Measurements from ENCODE around the gene ERCC3.
A peak's percentile ranks its signal among the peaks of the same experiment; 100 is the strongest.
"Not testable (repeated sequence)": the region's sequence is repeated elsewhere in the genome, so short reads cannot be mapped to it uniquely, and the experiment has no call there.

Gene ERCC3

GRCh38 chr2:127283275-127283674 lies 10.7 kb downstream of the ERCC3 start:
- in situ Hi-C loops (cut with MboI; ENCODE audit: low pct_unique_long_range_greater_than_20kb, low sequenced_read_pairs) = no loop called here

GRCh38 chr2:127280693-127281092 lies 13.3 kb downstream of the ERCC3 start:
- in situ Hi-C loops (cut with MboI; ENCODE audit: low pct_unique_long_range_greater_than_20kb, low sequenced_read_pairs) = no loop called here
- no peak for DNase-seq

More at GRCh38 chr2:127283275-127283674, 10.7 kb downstream of the ERCC3 start:
- no peak for DNase-seq

GRCh38 chr2:127279781-127280180 lies 14.2 kb downstream of the ERCC3 start:
- in situ Hi-C loops (cut with MboI; ENCODE audit: low pct_unique_long_range_greater_than_20kb, low sequenced_read_pairs) = no loop called here
- no peak for DNase-seq

- no peak for DNase-seq
- in situ Hi-C loops (cut with MboI; ENCODE audit: low pct_unique_long_range_greater_than_20kb, low sequenced_read_pairs) = no loop called here
These were observed 15.0 kb downstream of the ERCC3 start for GRCh38 chr2:127278959-127279358.

DNA sequence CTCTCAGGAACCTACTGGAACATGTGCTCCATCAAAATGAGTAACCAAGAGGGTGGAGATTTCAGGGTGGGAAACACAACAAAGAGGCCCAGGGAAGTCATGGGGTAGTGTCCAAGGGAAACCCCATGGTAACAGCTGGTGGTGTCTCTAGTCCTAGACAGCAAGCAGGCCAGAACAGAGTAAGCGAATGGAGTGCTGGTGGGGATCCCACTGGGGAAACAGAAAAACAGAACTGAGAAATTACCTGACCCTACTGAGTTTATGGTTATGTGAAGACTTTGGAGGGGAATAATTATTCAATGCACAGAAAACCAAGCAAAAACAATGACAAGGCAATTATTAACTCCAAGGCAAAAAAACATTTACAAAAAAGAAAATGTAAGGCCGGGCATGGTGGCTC lies 16.9 kb downstream of the ERCC3 start:
- in situ Hi-C loops (cut with MboI; ENCODE audit: low pct_unique_long_range_greater_than_20kb, low sequenced_read_pairs) = no loop called here
- no peak for DNase-seq

- in situ Hi-C loops (cut with MboI; ENCODE audit: low pct_unique_long_range_greater_than_20kb, low sequenced_read_pairs) = no loop called here
- DNase-seq = no peak
These were observed 18.2 kb downstream of the ERCC3 start for GRCh38 chr2:127275789-127276188.

DNA sequence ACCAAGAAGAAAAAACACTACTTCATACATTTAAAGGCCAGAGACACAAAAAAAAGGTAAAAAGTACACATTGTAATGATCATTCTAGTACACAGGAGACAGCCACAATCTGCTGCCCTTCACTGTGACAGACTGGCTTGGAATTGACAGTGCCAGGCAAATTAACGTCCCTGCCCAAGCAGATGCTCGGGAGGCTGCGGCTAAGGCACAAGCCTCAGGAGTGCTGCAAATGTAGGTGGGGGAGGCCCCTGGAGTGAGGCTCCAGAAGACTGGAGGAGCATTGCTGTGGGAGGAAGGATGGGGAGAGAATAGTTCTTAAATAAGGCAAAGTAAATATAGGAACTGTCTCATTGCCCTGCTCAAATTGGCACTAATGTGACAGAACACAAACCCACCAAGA lies 18.6 kb downstream of the ERCC3 start:
- DNase-seq = no peak
- in situ Hi-C loops (cut with MboI; ENCODE audit: low pct_unique_long_range_greater_than_20kb, low sequenced_read_pairs) = no loop called here

- no peak for DNase-seq
- in situ Hi-C loops (cut with MboI; ENCODE audit: low pct_unique_long_range_greater_than_20kb, low sequenced_read_pairs) = no loop called here
These were observed 23.3 kb downstream of the ERCC3 start for GRCh38 chr2:127270663-127271062.

DNA sequence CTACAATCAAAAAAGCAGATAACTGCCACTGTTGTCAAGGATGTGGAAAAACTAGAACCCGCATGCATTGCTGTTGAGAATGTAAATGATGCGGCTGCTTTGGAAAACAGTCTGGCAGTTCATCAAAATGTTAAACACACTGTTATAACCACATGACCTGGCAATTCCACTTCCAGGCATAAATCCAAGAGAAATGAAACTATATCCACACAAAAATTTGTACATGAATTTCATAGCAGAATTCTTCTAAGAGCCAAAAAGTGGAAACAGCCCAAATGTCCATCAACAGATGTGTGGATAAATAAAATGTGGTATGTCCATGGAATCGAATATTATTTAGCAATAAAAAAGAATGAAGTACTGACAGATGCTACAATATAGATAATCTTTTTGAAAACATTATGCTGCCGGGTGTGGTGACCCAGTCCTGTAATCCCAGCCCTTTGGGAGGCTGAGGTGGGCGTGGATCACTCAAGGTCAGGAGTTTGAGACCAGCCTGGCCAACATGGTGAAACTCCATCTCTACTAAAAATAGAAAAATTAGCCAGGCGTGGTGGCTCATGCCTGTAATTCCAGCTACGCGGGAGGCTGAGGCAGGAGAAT lies 32.0 kb downstream of the ERCC3 start:
- DNase-seq = no peak
- in situ Hi-C loops (cut with MboI; ENCODE audit: low pct_unique_long_range_greater_than_20kb, low sequenced_read_pairs) = no loop called here

DNA sequence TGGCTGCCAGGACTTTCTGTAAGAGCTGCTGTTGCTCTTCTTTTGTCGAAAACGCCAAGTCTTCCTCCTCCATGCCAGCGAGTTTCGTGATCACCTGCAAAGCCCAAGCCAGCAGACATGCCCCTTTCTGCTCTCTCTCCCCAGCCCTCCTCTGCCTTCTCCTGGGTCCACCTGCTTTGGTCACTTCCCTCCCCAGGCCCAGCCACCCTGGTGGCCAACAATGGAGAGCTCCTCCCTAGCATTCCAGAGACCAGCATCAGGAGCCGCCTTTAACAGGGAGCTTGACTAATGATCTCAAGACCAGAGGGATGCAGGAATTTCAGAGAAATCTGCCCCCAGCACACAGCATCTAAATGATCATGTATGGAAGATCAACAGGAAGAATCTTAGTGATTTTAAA lies 34.6 kb downstream of the ERCC3 start:
- in situ Hi-C loops (cut with MboI; ENCODE audit: low pct_unique_long_range_greater_than_20kb, low sequenced_read_pairs) = no loop called here

GRCh38 chr2:127256866-127257265 lies 37.1 kb downstream of the ERCC3 start:
- in situ Hi-C loops (cut with MboI; ENCODE audit: low pct_unique_long_range_greater_than_20kb, low sequenced_read_pairs) = no loop called here
- DNase-seq = no peak

More for the DNA sequence above, 34.6 kb downstream of the ERCC3 start:
- DNase-seq = no peak

DNA sequence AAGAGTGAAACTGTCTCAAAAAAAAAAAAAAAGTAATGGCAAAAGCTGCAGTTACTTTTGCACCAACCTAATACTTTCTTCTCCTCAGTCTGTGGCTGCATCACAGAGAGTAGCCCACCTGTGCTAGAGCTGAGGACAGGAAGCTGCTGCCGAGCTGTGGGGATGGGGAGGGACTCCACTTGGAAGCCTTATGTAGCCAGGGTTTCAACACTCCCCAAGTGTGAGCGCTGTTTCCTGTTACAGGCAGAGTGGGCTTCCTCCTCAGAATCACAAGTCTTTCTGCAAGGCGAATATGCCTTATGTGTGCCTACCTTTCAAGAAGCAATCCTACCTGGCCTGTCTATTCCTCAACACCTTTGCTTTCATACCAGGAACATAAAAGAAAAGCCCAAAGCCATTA lies 37.6 kb downstream of the ERCC3 start:
- in situ Hi-C loops (cut with MboI; ENCODE audit: low pct_unique_long_range_greater_than_20kb, low sequenced_read_pairs) = no loop called here
- no peak for DNase-seq

GRCh38 chr2:127255721-127256120 lies 38.2 kb downstream of the ERCC3 start:
- in situ Hi-C loops (cut with MboI; ENCODE audit: low pct_unique_long_range_greater_than_20kb, low sequenced_read_pairs) = no loop called here
- DNase-seq = no peak

DNA sequence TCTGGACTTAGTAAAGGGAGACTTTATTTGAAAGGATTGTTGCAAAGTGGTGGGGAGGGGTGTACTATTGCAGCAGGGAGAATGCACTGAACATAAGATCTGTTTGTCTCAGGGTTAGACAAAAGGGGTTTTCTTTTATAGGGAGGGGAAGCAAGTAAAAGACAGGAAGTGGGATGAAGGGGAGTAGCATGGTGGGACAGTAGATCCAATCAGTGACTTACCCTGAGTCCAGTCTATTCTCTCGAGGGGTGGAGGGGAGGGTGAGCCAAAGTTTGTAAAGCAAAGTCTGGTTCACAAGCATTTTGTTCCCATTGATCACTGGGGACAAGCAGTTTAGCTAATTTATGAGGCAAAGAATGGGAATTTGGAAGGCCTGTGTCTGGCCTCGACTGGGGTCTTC lies 38.8 kb downstream of the ERCC3 start:
- in situ Hi-C loops (cut with MboI; ENCODE audit: low pct_unique_long_range_greater_than_20kb, low sequenced_read_pairs) = no loop called here
- DNase-seq = peak; percentile 47

DNA sequence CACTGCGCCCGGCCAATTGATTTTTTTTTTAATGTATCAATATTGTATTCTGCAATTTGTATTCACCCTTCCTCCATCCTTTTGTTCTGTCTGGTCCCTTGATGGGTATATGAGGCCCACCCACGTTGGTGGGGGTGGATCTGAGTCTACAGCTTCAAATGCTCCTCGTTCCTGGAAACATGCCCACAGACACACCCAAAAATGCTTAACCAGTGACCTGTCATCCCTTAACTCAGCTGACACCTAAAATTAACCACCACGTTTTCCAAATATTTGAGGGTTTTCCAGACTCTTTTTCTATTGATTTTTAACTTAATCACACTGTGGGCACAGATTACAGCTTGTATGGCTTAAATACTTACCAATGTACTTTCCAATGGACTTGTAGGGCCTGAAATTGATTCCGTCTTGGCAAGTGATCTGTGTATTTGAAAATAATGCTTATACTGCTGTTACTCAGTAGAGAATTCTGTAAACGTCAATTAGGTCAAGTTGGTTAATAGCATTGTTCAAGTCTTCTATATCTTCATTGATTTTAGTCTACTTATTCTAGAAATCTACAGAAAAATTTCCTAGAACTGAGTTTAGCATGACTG lies 39.5 kb downstream of the ERCC3 start:
- DNase-seq = no peak
- in situ Hi-C loops (cut with MboI; ENCODE audit: low pct_unique_long_range_greater_than_20kb, low sequenced_read_pairs) = no loop called here

GRCh38 chr2:127241184-127241583 lies 52.8 kb downstream of the ERCC3 start:
- in situ Hi-C loops (cut with MboI; ENCODE audit: low pct_unique_long_range_greater_than_20kb, low sequenced_read_pairs) = not testable (repeated sequence)
- DNase-seq = peak; percentile 33

- in situ Hi-C loops (cut with MboI; ENCODE audit: low pct_unique_long_range_greater_than_20kb, low sequenced_read_pairs) = no loop called here
- DNase-seq = no peak
These were observed 54.5 kb downstream of the ERCC3 start for GRCh38 chr2:127239395-127239794.

- DNase-seq; in situ Hi-C loops (cut with MboI; ENCODE audit: low pct_unique_long_range_greater_than_20kb, low sequenced_read_pairs): not testable (repeated sequence)
These were observed 56.2 kb downstream of the ERCC3 start for GRCh38 chr2:127237768-127238167.

GRCh38 chr2:127235082-127235702 lies 58.8 kb downstream of the ERCC3 start:
- DNase-seq = no peak
- in situ Hi-C loops (cut with MboI; ENCODE audit: low pct_unique_long_range_greater_than_20kb, low sequenced_read_pairs) = no loop called here

DNA sequence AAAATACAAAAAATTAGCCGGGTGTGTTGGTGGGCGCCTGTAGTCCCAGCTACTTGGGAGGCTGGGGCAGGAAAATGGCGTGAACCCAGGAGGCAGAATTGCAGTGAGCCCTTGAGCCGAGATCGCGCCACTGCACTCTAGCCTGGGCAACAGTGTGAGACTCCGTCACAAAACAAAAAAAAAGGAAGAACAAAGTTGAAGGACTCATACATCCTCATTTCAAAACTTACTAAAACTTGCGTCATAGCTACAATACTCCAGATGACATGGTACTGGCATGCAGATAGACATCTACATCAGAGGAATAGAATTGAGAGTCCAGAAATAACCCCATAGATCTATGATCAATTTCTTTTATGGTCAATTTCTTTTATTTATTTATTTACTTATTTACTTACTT lies 60.2 kb downstream of the ERCC3 start:
- no peak for DNase-seq
- in situ Hi-C loops (cut with MboI; ENCODE audit: low pct_unique_long_range_greater_than_20kb, low sequenced_read_pairs) = no loop called here

Data from KBM-7 (cell line).